Measurements from ENCODE around the gene RSRC1. TPM values are rescaled to one million over a fixed set of nuclear protein-coding genes. Genes with fewer than 3 reads are reported as not detected.
A peak's percentile ranks its signal among the peaks of the same experiment; 100 is the strongest.

The RSRC1 gene
- total and polyA plus RNA-seq, 2 of the 13 experiments (the other 11 are each of a cell fraction or from before 2014, with no cell fraction given) = 4.9 to 63.0 TPM

DNA sequence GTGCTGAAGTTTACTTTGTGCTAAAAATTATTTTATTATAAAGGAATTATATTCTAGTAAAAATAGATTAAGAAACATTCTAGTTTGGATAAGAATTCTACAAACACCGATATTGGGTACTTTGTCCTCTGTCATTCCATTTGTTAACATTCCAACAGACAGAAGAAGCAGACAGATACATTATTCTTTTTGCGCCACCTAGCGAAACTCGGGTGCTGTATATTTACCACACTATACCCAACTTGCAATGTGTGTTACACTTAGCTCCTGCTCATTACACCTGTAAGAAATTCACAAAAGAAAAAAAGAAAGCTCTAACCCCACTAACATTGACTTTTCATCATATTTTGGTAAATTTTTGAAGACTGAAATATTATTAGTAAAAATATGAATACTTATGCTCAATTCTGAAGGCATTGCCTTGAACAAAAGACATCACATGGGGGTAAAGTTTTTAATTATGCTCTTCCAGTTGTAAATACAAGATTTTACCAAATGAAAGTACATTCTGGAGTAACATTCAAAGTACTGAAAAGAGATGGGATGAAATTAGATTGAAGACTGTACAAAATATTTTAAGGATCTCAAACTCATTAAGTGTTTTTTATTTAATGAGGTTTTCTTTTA lies 324.6 kb downstream of the RSRC1 start:
- H3K27ac ChIP-seq (ENCODE audit: extremely low read length, insufficient read depth, low read length) = no peak overlapping the region
- DNase-seq (ENCODE audit: low spot score) (peak; percentile 78), ATAC-seq (peak; percentile 99), FAIRE-seq (peak; percentile 50)
- intact Hi-C loops (cut with micrococcal nuclease; ENCODE audit: unreplicated experiment) (loop anchor here (1.0 to 10.0 kb wide), 5 partner anchors 98 to 828 kb away; no protein-coding TSS in a partner anchor), in situ Hi-C loops (cut with HindIII; ENCODE audit: extremely low pct_ligation_motif_present, low pct_unique_long_range_greater_than_20kb) (loop anchor here (10.0 kb wide), 3 partner anchors 340 to 820 kb away; no protein-coding TSS in a partner anchor)
- no peaks in the 10 kb centered on the region for H4K20me1 ChIP-seq (ENCODE audit: insufficient read depth, low read length)
- BruUV-seq (replicated peaks) = no TSS peak
- no peak overlapping the region for H2AFZ ChIP-seq (ENCODE audit: low read length)
- no peak overlapping the region for H3K9ac ChIP-seq (ENCODE audit: insufficient read depth, low read depth, low read length)
- no peak overlapping the region for H3K4me3 ChIP-seq (replicated peaks in 1 of 3; ENCODE audit: insufficient read depth in 1 of 3, low read depth in 2 of 3, low read length in 3 of 3)
- peaks cover 10% of the 10 kb centered on the region for H3K4me1 ChIP-seq (ENCODE audit: insufficient read depth, low read length)
- H3K9me3 ChIP-seq (ENCODE audit: low read length) = no peaks in the 10 kb centered on the region
- no peak overlapping the region for H3K4me2 ChIP-seq (ENCODE audit: low read depth, low read length)
- WGBS (ENCODE audit: low lambda C conversion rate) = 0% methylated on average over 4 of the region's 4 CpGs
- POLR2A ChIA-PET = no interaction called here
- CTCF ChIA-PET (ENCODE audit: low intra/inter-chr PET ratio, low total read pairs) = interaction anchor here (0.8 to 2.8 kb wide), 4 partner anchors 343 to 816 kb away, joined by 4 to 13 read pairs (median 8); no protein-coding TSS in a partner anchor
- no peaks in the 10 kb centered on the region for H3K79me2 ChIP-seq (ENCODE audit: insufficient read depth, low read length)
- H3K27me3 ChIP-seq (ENCODE audit: control insufficient read depth in 1 of 2, insufficient read depth in 2 of 2, low read length in 2 of 2) = no peaks in the 10 kb centered on the region
- no peaks in the 10 kb centered on the region for H3K36me3 ChIP-seq (replicated peaks in 1 of 2; ENCODE audit: control insufficient read depth in 1 of 2, insufficient read depth in 2 of 2, low read length in 2 of 2)
- TF ChIP-seq ZBTB46 (CRISPR knock-in tag; IDR thresholded peaks at IDR 0.05; ENCODE audit: borderline replicate concordance) (no peak), ZBTB14 (CRISPR knock-in tag; IDR thresholded peaks at IDR 0.05) (no peak), HNF4A (CRISPR knock-in tag; IDR thresholded peaks at IDR 0.05) (0 out of 2 replicates have a peak, but pooled peaks have one; percentile 14), HOXD1 (CRISPR knock-in tag; IDR thresholded peaks at IDR 0.05) (no peak), GMEB1 (CRISPR knock-in tag; IDR thresholded peaks at IDR 0.05; ENCODE audit: borderline replicate concordance) (no peak), ZNF766 (CRISPR knock-in tag; IDR thresholded peaks at IDR 0.05; ENCODE audit: borderline replicate concordance) (no peak), NFKBIZ (CRISPR knock-in tag; IDR thresholded peaks at IDR 0.05) (no peak)
- TF ChIP-seq, protein P1, sequence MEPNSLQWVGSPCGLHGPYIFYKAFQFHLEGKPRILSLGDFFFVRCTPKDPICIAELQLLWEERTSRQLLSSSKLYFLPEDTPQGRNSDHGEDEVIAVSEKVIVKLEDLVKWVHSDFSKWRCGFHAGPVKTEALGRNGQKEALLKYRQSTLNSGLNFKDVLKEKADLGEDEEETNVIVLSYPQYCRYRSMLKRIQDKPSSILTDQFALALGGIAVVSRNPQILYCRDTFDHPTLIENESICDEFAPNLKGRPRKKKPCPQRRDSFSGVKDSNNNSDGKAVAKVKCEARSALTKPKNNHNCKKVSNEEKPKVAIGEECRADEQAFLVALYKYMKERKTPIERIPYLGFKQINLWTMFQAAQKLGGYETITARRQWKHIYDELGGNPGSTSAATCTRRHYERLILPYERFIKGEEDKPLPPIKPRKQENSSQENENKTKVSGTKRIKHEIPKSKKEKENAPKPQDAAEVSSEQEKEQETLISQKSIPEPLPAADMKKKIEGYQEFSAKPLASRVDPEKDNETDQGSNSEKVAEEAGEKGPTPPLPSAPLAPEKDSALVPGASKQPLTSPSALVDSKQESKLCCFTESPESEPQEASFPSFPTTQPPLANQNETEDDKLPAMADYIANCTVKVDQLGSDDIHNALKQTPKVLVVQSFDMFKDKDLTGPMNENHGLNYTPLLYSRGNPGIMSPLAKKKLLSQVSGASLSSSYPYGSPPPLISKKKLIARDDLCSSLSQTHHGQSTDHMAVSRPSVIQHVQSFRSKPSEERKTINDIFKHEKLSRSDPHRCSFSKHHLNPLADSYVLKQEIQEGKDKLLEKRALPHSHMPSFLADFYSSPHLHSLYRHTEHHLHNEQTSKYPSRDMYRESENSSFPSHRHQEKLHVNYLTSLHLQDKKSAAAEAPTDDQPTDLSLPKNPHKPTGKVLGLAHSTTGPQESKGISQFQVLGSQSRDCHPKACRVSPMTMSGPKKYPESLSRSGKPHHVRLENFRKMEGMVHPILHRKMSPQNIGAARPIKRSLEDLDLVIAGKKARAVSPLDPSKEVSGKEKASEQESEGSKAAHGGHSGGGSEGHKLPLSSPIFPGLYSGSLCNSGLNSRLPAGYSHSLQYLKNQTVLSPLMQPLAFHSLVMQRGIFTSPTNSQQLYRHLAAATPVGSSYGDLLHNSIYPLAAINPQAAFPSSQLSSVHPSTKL (CRISPR knock-in tag; IDR thresholded peaks at IDR 0.05) = peak; percentile 45

Data from HepG2 (cell line).